GM23248 (cell line): ENCODE measurements around the gene RANBP10. TPM values are rescaled to one million over a fixed set of nuclear protein-coding genes. Genes with fewer than 3 reads are reported as not detected.
A peak's percentile ranks its signal among the peaks of the same experiment; 100 is the strongest.

Experiments
- DNase-seq: peaks from one replicate; pipeline ENCODE4 v3.0.0-alpha.2; 2015
- H2AFZ ChIP-seq: fragments of 200-600 bp; sonication (generic); 2 replicates; pipeline ENCODE4 v1.6.1; 2016; ENCODE audit warnings: antibody characterized with exemption
- H3F3A ChIP-seq: fragments of 200-600 bp; sonication (generic); 2 replicates; pipeline ENCODE4 v1.6.1; 2016; ENCODE audit warnings: mild to moderate bottlenecking, antibody characterized with exemption, mixed run types; ENCODE audit not compliant: insufficient read depth
- H3K27ac ChIP-seq: fragments of 200-600 bp; sonication (generic); 2 replicates; pipeline ENCODE4 v1.5.1; 2016; ENCODE audit warnings: mild to moderate bottlenecking
- H3K27me3 ChIP-seq: fragments of 200-600 bp; sonication (generic); replicated peaks from 2 replicates; pipeline ENCODE4 v1.6.1; 2016; ENCODE audit warnings: mild to moderate bottlenecking; ENCODE audit not compliant: insufficient read depth
- H3K36me3 ChIP-seq: fragments of 200-600 bp; sonication (generic); 2 replicates; pipeline ENCODE4 v1.6.1; 2016; ENCODE audit warnings: low read depth, mild to moderate bottlenecking
- H3K4me1 ChIP-seq: fragments of 200-600 bp; sonication (generic); 2 replicates; pipeline ENCODE4 v1.6.1; 2016; ENCODE audit warnings: mild to moderate bottlenecking; ENCODE audit not compliant: insufficient read depth
- H3K4me2 ChIP-seq: fragments of 200-600 bp; sonication (generic); one replicate; pipeline ENCODE4 v1.6.1; 2016; ENCODE audit warnings: mild to moderate bottlenecking; ENCODE audit not compliant: unreplicated experiment
- H3K4me3 ChIP-seq: fragments of 200-600 bp; sonication (generic); 2 replicates; pipeline ENCODE4 v1.5.1; 2016; ENCODE audit warnings: mild to moderate bottlenecking
- H3K79me2 ChIP-seq: fragments of 200-600 bp; sonication (generic); 2 replicates; pipeline ENCODE4 v1.6.1; 2016; ENCODE audit warnings: mild to moderate bottlenecking; ENCODE audit not compliant: insufficient read depth
- H3K9ac ChIP-seq: fragments of 200-600 bp; sonication (generic); 2 replicates; pipeline ENCODE4 v1.6.1; 2016; ENCODE audit warnings: mild to moderate bottlenecking
- H3K9me2 ChIP-seq: fragments of 200-600 bp; sonication (generic); 2 replicates; pipeline ENCODE4 v1.6.1; 2016; ENCODE audit warnings: mixed run types, mild to moderate bottlenecking, moderate library complexity; ENCODE audit not compliant: insufficient read depth
- H3K9me3 ChIP-seq: fragments of 200-600 bp; sonication (generic); one replicate; pipeline ENCODE4 v1.6.1; 2017; ENCODE audit warnings: low read depth
- H4K20me1 ChIP-seq: fragments of 200-600 bp; sonication (generic); 2 replicates; pipeline ENCODE4 v1.6.0; 2016; ENCODE audit not compliant: insufficient read depth
- EZH2 ChIP-seq: fragments of 200-600 bp; sonication (generic); IDR thresholded peaks from 2 replicates; pipeline ENCODE4 v1.6.1; 2018; ENCODE audit warnings: antibody characterized with exemption, mild to moderate bottlenecking; ENCODE audit not compliant: insufficient read depth, poor library complexity, severe bottlenecking
- EZH2phosphoT487 ChIP-seq: fragments of 200-600 bp; sonication (generic); IDR thresholded peaks from 2 replicates; pipeline ENCODE4 v1.6.1; 2018; ENCODE audit warnings: antibody characterized with exemption, moderate library complexity, mild to moderate bottlenecking, low read depth; ENCODE audit not compliant: insufficient read depth
- WGBS, 2 experiments: methylation state at CpG; one replicate each; pipeline ENCODE4 v1.1.6; 2015 to 2017; ENCODE audit warnings: low lambda C conversion rate in 2 of 2, low coverage in 1 of 2; ENCODE audit errors: missing lambda C conversion rate in 2 of 2; 5-methylcytosine and 5-hydroxymethylcytosine counted together
- in situ Hi-C: fragments of 300-500 bp; cut with MboI; formaldehyde crosslinking; loops from 2 replicates; pipeline ENCODE4 v1.15.0; 2020
- polyA plus RNA-seq: library from polyadenylated mRNA; unstranded; fragments of >200 nt; fragmentation: Nextera tagmentation; extraction: Ambion mirVana; gene quantifications from 2 replicates; pipeline ENCODE4 v1.2.1, GENCODE V29; 2016
- total RNA-seq: library from RNA; depleted of rRNA; stranded (reverse); fragments of >200 nt; shearing (Covaris generic); gene quantifications from 2 replicates; pipeline ENCODE4 v1.2.3, GENCODE V29; 2014

Gene RANBP10
- total and polyA plus RNA-seq, 2 experiments from 2014 or later, result 2.4 to 5.8 TPM

GRCh38 chr16:67844497-67844896, 38.1 kb upstream of the RANBP10 start:
- H3K4me1 ChIP-seq, result peaks cover 44% of the 10 kb centered on the region
- no peaks in the 10 kb centered on the region for H3K9me3 ChIP-seq
- no peak overlapping the region for H2AFZ ChIP-seq
- 68 to 76% methylated on average over 4 of the region's 4 CpGs for WGBS, 2 experiments
- TF ChIP-seq EZH2phosphoT487, result no peak
- TF ChIP-seq EZH2, result no peak
- peak; percentile 57 for DNase-seq
- peak overlapping the region; percentile 75 for H3K9ac ChIP-seq
- peak overlapping the region; percentile 85 for H3K4me2 ChIP-seq
- no peaks in the 10 kb centered on the region for H3K36me3 ChIP-seq
- H3K27me3 ChIP-seq, result no peaks in the 10 kb centered on the region
- peaks cover 60% of the 10 kb centered on the region for H3K79me2 ChIP-seq
- H3K27ac ChIP-seq, result peak overlapping the region; percentile 91
- peak overlapping the region; percentile 76 for H3K4me3 ChIP-seq
- no peaks in the 10 kb centered on the region for H4K20me1 ChIP-seq
- in situ Hi-C loops, result no loop called here
- no peaks in the 10 kb centered on the region for H3K9me2 ChIP-seq
- peaks cover 15% of the 10 kb centered on the region for H3F3A ChIP-seq

- WGBS, 2 experiments, result 0 to 4% methylated on average over 6 to 11 of the region's 11 CpGs
- Histone ChIP-seq H3F3A (peaks cover 15% of the 10 kb centered on the region), H3K27ac (peak overlapping the region; percentile 91), H3K36me3 (no peaks in the 10 kb centered on the region), H3K79me2 (peaks cover 49% of the 10 kb centered on the region), H2AFZ (peak overlapping the region; percentile 97; the same call in 1 of the 2 replicates), H3K9me3 (no peaks in the 10 kb centered on the region), H3K9ac (peak overlapping the region; percentile 75), H3K4me2 (peak overlapping the region; percentile 85), H3K9me2 (no peaks in the 10 kb centered on the region), H4K20me1 (no peaks in the 10 kb centered on the region), H3K27me3 (no peaks in the 10 kb centered on the region), H3K4me3 (peak overlapping the region; percentile 76), H3K4me1 (peaks cover 42% of the 10 kb centered on the region)
- TF ChIP-seq EZH2 (no peak), EZH2phosphoT487 (no peak)
- in situ Hi-C loops, result no loop called here
- DNase-seq, result peak; percentile 70
Measured at GRCh38 chr16:67843343-67843765, 37.0 kb upstream of the RANBP10 start.

GRCh38 chr16:67842509-67843342, 36.4 kb upstream of the RANBP10 start:
- Histone ChIP-seq H3F3A (peaks cover 15% of the 10 kb centered on the region), H3K9me3 (no peaks in the 10 kb centered on the region), H4K20me1 (no peaks in the 10 kb centered on the region), H3K27ac (peak overlapping the region; percentile 91), H3K27me3 (no peaks in the 10 kb centered on the region), H3K79me2 (peaks cover 42% of the 10 kb centered on the region), H3K9ac (peak overlapping the region; percentile 75), H3K4me2 (peak overlapping the region; percentile 85), H3K9me2 (no peaks in the 10 kb centered on the region), H3K36me3 (no peaks in the 10 kb centered on the region), H2AFZ (peak overlapping the region; percentile 97), H3K4me3 (peak overlapping the region; percentile 76), H3K4me1 (peaks cover 37% of the 10 kb centered on the region)
- peak; percentile 75 for DNase-seq
- 1 to 2% methylated on average over 43 to 55 of the region's 67 CpGs for WGBS, 2 experiments
- in situ Hi-C loops, result no loop called here
- no peak for TF ChIP-seq EZH2phosphoT487
- no peak for TF ChIP-seq EZH2

- Histone ChIP-seq H3K9ac (peak within 1 kb of the TSS; percentile 75), H3K27me3 (no peaks in the 10 kb centered on the region), H3K4me3 (peak within 1 kb of the TSS; percentile 76), H3K27ac (peak within 1 kb of the TSS; percentile 91), H3K79me2 (peaks cover 35% of the 10 kb centered on the region), H3K4me2 (peak within 1 kb of the TSS; percentile 85), H2AFZ (peak within 1 kb of the TSS; percentile 97), H3K36me3 (no peaks in the 10 kb centered on the region), H4K20me1 (no peaks in the 10 kb centered on the region), H3K9me2 (no peaks in the 10 kb centered on the region), H3K4me1 (peaks cover 37% of the 10 kb centered on the region), H3K9me3 (no peaks in the 10 kb centered on the region), H3F3A (peaks cover 15% of the 10 kb centered on the region)
- TF ChIP-seq EZH2phosphoT487, result no peak
- no peak for TF ChIP-seq EZH2
- in situ Hi-C loops, result no loop called here
- peak; percentile 99 for DNase-seq
- WGBS, 2 experiments, result 1% methylated on average over 46 to 61 of the region's 83 CpGs
Measured at GRCh38 chr16:67841816-67842508, 35.6 kb upstream of the RANBP10 start, which contains the start of gene THAP11. Gene THAP11, plus strand, starts transcription at chr16:67842320. Its CDS starts 235 bp downstream, at chr16:67842555.
